ENCODE data around the gene AFG1L.

The AFG1L gene

GRCh38 chr6:108331982-108332381 lies 37.1 kb downstream of the AFG1L start:
- no peak for DNase-seq (ENCODE audit: low read depth)
- no peak for TF ChIP-seq CTCF (IDR thresholded peaks at IDR 0.05; ENCODE audit: insufficient read depth, low read depth, low read length, missing control alignments)
- H3K4me3 ChIP-seq (ENCODE audit: low read length) = no peak overlapping the region

GRCh38 chr6:108336971-108337370 lies 42.1 kb downstream of the AFG1L start:
- H3K4me3 ChIP-seq (ENCODE audit: low read length) = no peak overlapping the region
- no peak for DNase-seq (ENCODE audit: low read depth)
- TF ChIP-seq CTCF (IDR thresholded peaks at IDR 0.05; ENCODE audit: insufficient read depth, low read depth, low read length, missing control alignments) = no peak

GRCh38 chr6:108337721-108338120 lies 42.9 kb downstream of the AFG1L start:
- H3K4me3 ChIP-seq (ENCODE audit: low read length) = no peak overlapping the region
- DNase-seq (ENCODE audit: low read depth) = no peak
- TF ChIP-seq CTCF (IDR thresholded peaks at IDR 0.05; ENCODE audit: insufficient read depth, low read depth, low read length, missing control alignments) = no peak

- no peak overlapping the region for H3K4me3 ChIP-seq (ENCODE audit: low read length)
- no peak for DNase-seq (ENCODE audit: low read depth)
- TF ChIP-seq CTCF (IDR thresholded peaks at IDR 0.05; ENCODE audit: insufficient read depth, low read depth, low read length, missing control alignments) = no peak
Measured at GRCh38 chr6:108341372-108341771, 46.5 kb downstream of the AFG1L start.

GRCh38 chr6:108343894-108344293 lies 49.0 kb downstream of the AFG1L start:
- no peak for DNase-seq (ENCODE audit: low read depth)
- TF ChIP-seq CTCF (IDR thresholded peaks at IDR 0.05; ENCODE audit: insufficient read depth, low read depth, low read length, missing control alignments) = no peak
- no peak overlapping the region for H3K4me3 ChIP-seq (ENCODE audit: low read length)

GRCh38 chr6:108348655-108349349 lies 53.9 kb downstream of the AFG1L start:
- no peak for DNase-seq (ENCODE audit: low read depth)
- no peak overlapping the region for H3K4me3 ChIP-seq (ENCODE audit: low read length)
- TF ChIP-seq CTCF (IDR thresholded peaks at IDR 0.05; ENCODE audit: insufficient read depth, low read depth, low read length, missing control alignments) = no peak

- no peak for DNase-seq (ENCODE audit: low read depth)
- TF ChIP-seq CTCF (IDR thresholded peaks at IDR 0.05; ENCODE audit: insufficient read depth, low read depth, low read length, missing control alignments) = no peak
- H3K4me3 ChIP-seq (ENCODE audit: low read length) = no peak overlapping the region
Measured at GRCh38 chr6:108350528-108350927, 55.7 kb downstream of the AFG1L start.

All from epithelial cell of esophagus (primary cell).